Epithelial cell of proximal tubule (primary cell): ENCODE data around the gene DCP1A. TPM values are rescaled to one million over a fixed set of nuclear protein-coding genes. Genes with fewer than 3 reads are reported as not detected.

ENCODE experiments used
- DNase-seq: peaks from one replicate; pipeline ENCODE4 v3.0.0-alpha.2; 2011; ENCODE audit warnings: low read depth
- H3K4me3 ChIP-seq: 2 replicates; pipeline ENCODE4 v1.5.1; 2011; ENCODE audit warnings: low read depth, mild to moderate bottlenecking, low read length
- CTCF ChIP-seq: conservative IDR thresholded peaks from 2 replicates; pipeline ENCODE4 v1.5.1; 2012; ENCODE audit warnings: low read depth, mild to moderate bottlenecking, low read length
- total RNA-seq: library from RNA; depleted of rRNA; stranded (reverse); fragments of >200 nt; gene quantifications from 2 replicates; pipeline ENCODE4 v1.2.3, GENCODE V29; 2015

Gene DCP1A
- total RNA-seq, 1 donor from 2014 or later = 8.8 TPM

- DNase-seq = no peak
- no peak overlapping the region for H3K4me3 ChIP-seq
- TF ChIP-seq CTCF = no peak
Observed at GRCh38 chr3:53240989-53241972, 106.1 kb downstream of the DCP1A start.

GRCh38 chr3:53239800-53240199 is 107.5 kb downstream of the DCP1A start:
- no peak for TF ChIP-seq CTCF
- H3K4me3 ChIP-seq = no peak overlapping the region
- no peak for DNase-seq

GRCh38 chr3:53238886-53239285 is 108.5 kb downstream of the DCP1A start:
- TF ChIP-seq CTCF = no peak
- H3K4me3 ChIP-seq = no peak overlapping the region
- DNase-seq = no peak

GRCh38 chr3:53238051-53238850 is 109.1 kb downstream of the DCP1A start:
- TF ChIP-seq CTCF = no peak
- no peak overlapping the region for H3K4me3 ChIP-seq
- peak; percentile 98 for DNase-seq

- no peak for TF ChIP-seq CTCF
- H3K4me3 ChIP-seq = no peak overlapping the region
- no peak for DNase-seq
Observed at GRCh38 chr3:53236112-53236841, 111.1 kb downstream of the DCP1A start.

GRCh38 chr3:53235545-53235944 is 111.8 kb downstream of the DCP1A start:
- no peak for DNase-seq

More at GRCh38 chr3:53235545-53235944, 111.8 kb downstream of the DCP1A start:
- no peak overlapping the region for H3K4me3 ChIP-seq
- no peak for TF ChIP-seq CTCF
